A549 (cell line): Measurements from ENCODE around the gene FAM216A. TPM values are rescaled to one million over a fixed set of nuclear protein-coding genes. Genes with fewer than 3 reads are reported as not detected.
"Not testable (repeated sequence)": the region's sequence is repeated elsewhere in the genome, so short reads cannot be mapped to it uniquely, and the experiment has no call there.

Experiments used
- ATAC-seq, 2 experiments: fragments of 200-7000 bp in 1 of 2; fragments of >200 bp in 1 of 2; cut with Nextera tagmentation in 1 of 2; cut with Tn5 transposase in 1 of 2; 3 replicates each; pipeline versions ENCODE4 v1.8.0 to v1.9.1; 2018 to 2020; ENCODE audit warnings: mild to moderate bottlenecking in 1 of 2, moderate library complexity in 1 of 2
- CTCF ChIA-PET: fragments of 300-600 bp; sonication (Branson Sonifier 250); formaldehyde crosslinking; extraction: SDS; loops from one replicate; lab custom pipeline; 2021; ENCODE audit warnings: antibody characterized with exemption, inconsistent platforms; lab: Yijun Ruan, JAX
- POLR2A ChIA-PET: fragments of 350-600 bp; formaldehyde crosslinking; extraction: SDS; loops from one replicate; lab custom pipeline; 2021; ENCODE audit warnings: antibody characterized with exemption, inconsistent platforms; lab: Yijun Ruan, JAX
- DNase-seq, 2 experiments: peaks; one replicate each; pipeline versions ENCODE4 v3.0.0 to v3.0.0-alpha.2; 2011 to 2016; ENCODE audit warnings: low read depth in 1 of 2, low spot score in 1 of 2
- FAIRE-seq: peaks from 2 replicates; lab custom pipeline; 2011; peaks lifted over from hg19 to GRCh38; lab: Jason Lieb, UNC
- H3K27ac ChIP-seq, 2 experiments: fragments of >200 bp; sonication (Bioruptor Twin); formaldehyde crosslinking; 3 replicates each; pipeline ENCODE4 v1.5.1; 2016 to 2017
- H3K4me1 ChIP-seq: fragments of >200 bp; sonication (Bioruptor Twin); formaldehyde crosslinking; 3 replicates; pipeline ENCODE4 v1.6.1; 2016
- H3K4me2 ChIP-seq: fragments of >200 bp; sonication (Bioruptor Twin); formaldehyde crosslinking; 3 replicates; pipeline ENCODE4 v1.6.1; 2016
- H3K4me3 ChIP-seq: fragments of >200 bp; sonication (Bioruptor Twin); formaldehyde crosslinking; 3 replicates; pipeline ENCODE4 v1.5.1; 2016
- H3K9me3 ChIP-seq: fragments of >200 bp; sonication (Bioruptor Twin); formaldehyde crosslinking; 3 replicates; pipeline ENCODE4 v1.6.1; 2016
- BHLHE40 ChIP-seq: IDR thresholded peaks from 2 replicates; pipeline ENCODE4 v1.6.1; 2012; ENCODE audit warnings: low read depth, low read length, inconsistent platforms
- CBX2 ChIP-seq: fragments of 200-600 bp; sonication (generic); IDR thresholded peaks from 2 replicates; pipeline ENCODE4 v1.6.1; 2016; ENCODE audit warnings: low read depth, mild to moderate bottlenecking, borderline replicate concordance
- CEBPB ChIP-seq, 2 experiments: fragments of >200 bp in 1 of 2; sonication (Bioruptor Twin) in 1 of 2; formaldehyde crosslinking in 1 of 2; IDR thresholded peaks; 2 replicates each; pipeline ENCODE4 v1.6.1; 2012 to 2016
- EHF ChIP-seq: fragments of 250-450 bp; sonication (Bioruptor Pico); IDR thresholded peaks from 2 replicates; pipeline ENCODE4 v1.5.0; 2020; ENCODE audit warnings: mild to moderate bottlenecking
- ESRRA ChIP-seq: fragments of 150-350 bp; IDR thresholded peaks from 2 replicates; pipeline ENCODE4 v1.6.1; 2014; ENCODE audit warnings: mild to moderate bottlenecking, low read length, borderline replicate concordance
- FOSL2 ChIP-seq, 2 experiments: fragments of 450-650 bp in 1 of 2; fragments of >200 bp in 1 of 2; sonication (Bioruptor Twin) in 1 of 2; formaldehyde crosslinking; IDR thresholded peaks; 2 replicates each; pipeline versions ENCODE4 v1.5.0 to v1.6.1; 2016 to 2020; ENCODE audit warnings: mild to moderate bottlenecking in 1 of 2, moderate library complexity in 1 of 2
- HOXA7 ChIP-seq: fragments of 250-450 bp; sonication (Bioruptor Pico); IDR thresholded peaks from 2 replicates; pipeline ENCODE4 v1.5.0; 2020; ENCODE audit warnings: mild to moderate bottlenecking, moderate library complexity
- HOXB13 ChIP-seq: fragments of 250-450 bp; sonication (Bioruptor Pico); IDR thresholded peaks from 2 replicates; pipeline ENCODE4 v1.5.0; 2020; ENCODE audit warnings: low read depth, mild to moderate bottlenecking, moderate library complexity
- JUN ChIP-seq, 2 experiments: fragments of >200 bp; sonication (Bioruptor Twin); formaldehyde crosslinking; IDR thresholded peaks; 2 replicates in 1 of 2; 3 replicates in 1 of 2; pipeline ENCODE4 v1.6.1; 2016 to 2017
- KDM1A ChIP-seq: fragments of 200-600 bp; sonication (generic); IDR thresholded peaks from 2 replicates; pipeline ENCODE4 v1.6.1; 2016; ENCODE audit warnings: low read depth, mild to moderate bottlenecking
- KDM5A ChIP-seq: fragments of 200-600 bp; sonication (generic); IDR thresholded peaks from 2 replicates; pipeline ENCODE4 v1.6.1; 2016; ENCODE audit warnings: antibody characterized with exemption, mild to moderate bottlenecking
- MAZ ChIP-seq: fragments of 150-350 bp; IDR thresholded peaks from 2 replicates; pipeline ENCODE4 v1.6.1; 2014; ENCODE audit warnings: antibody characterized with exemption, low read depth, low read length, borderline replicate concordance
- NFE2L2 ChIP-seq: fragments of 150-350 bp; conservative IDR thresholded peaks from 2 replicates; pipeline ENCODE4 v1.6.1; 2014; ENCODE audit warnings: low read length
- POLR2A ChIP-seq: IDR thresholded peaks from 2 replicates; pipeline ENCODE4 v1.6.1; 2012; ENCODE audit warnings: mild to moderate bottlenecking, low read length
- RFX5 ChIP-seq: fragments of 450-650 bp; IDR thresholded peaks from 2 replicates; pipeline ENCODE4 v1.7.1; 2014; ENCODE audit warnings: antibody characterized with exemption, mild to moderate bottlenecking, moderate library complexity
- SMC3 ChIP-seq: fragments of >200 bp; sonication (Bioruptor Twin); formaldehyde crosslinking; IDR thresholded peaks from 3 replicates; pipeline ENCODE4 v1.6.1; 2018; ENCODE audit warnings: inconsistent platforms
- ZC3H11A ChIP-seq: fragments of 450-650 bp; IDR thresholded peaks from 2 replicates; pipeline ENCODE4 v1.6.1; 2014; ENCODE audit warnings: antibody characterized with exemption, mild to moderate bottlenecking
- ZNF302 ChIP-seq: fragments of 250-450 bp; sonication (Bioruptor Pico); IDR thresholded peaks from 2 replicates; pipeline ENCODE4 v1.9.0; 2021; ENCODE audit warnings: inconsistent platforms, mild to moderate bottlenecking, moderate library complexity
- WGBS: methylation state at CpG from one replicate; pipeline ENCODE4 v1.1.6; 2017; ENCODE audit errors: missing lambda C conversion rate; 5-methylcytosine and 5-hydroxymethylcytosine counted together
- polyA plus RNA-seq, 4 experiments: library from polyadenylated mRNA; depleted of rRNA in 3 of 4; stranded (reverse); fragments of >200 nt; fragmentation: RNase III in 1 of 4; extraction: RNeasy Plus Mini Kit Qiagen cat#74134 plus additional on column Dnase treatment in 1 of 4; gene quantifications; 2 replicates in 3 of 4; 3 replicates in 1 of 4; pipeline ENCODE4 v1.2.3, GENCODE V29; 2011 to 2017
- TF ChIP-seq, protein P1 (sequence below): fragments of 200-600 bp; sonication (generic); IDR thresholded peaks from 2 replicates; pipeline ENCODE4 v1.6.1; 2016; ENCODE audit warnings: antibody characterized with exemption, mild to moderate bottlenecking, moderate library complexity
- TF ChIP-seq, protein P2 (sequence below): fragments of 250-450 bp; sonication (Bioruptor Pico); IDR thresholded peaks from 2 replicates; pipeline ENCODE4 v1.5.0; 2021; ENCODE audit warnings: mild to moderate bottlenecking, moderate library complexity, borderline replicate concordance
- TF ChIP-seq, protein P3 (sequence below): IDR thresholded peaks from 2 replicates; pipeline ENCODE4 v1.6.1; 2012

FAM216A gene
- polyA plus RNA-seq, 2 of the 4 experiments (the other 2 are of a cell fraction) = 18.1 to 40.6 TPM

DNA sequence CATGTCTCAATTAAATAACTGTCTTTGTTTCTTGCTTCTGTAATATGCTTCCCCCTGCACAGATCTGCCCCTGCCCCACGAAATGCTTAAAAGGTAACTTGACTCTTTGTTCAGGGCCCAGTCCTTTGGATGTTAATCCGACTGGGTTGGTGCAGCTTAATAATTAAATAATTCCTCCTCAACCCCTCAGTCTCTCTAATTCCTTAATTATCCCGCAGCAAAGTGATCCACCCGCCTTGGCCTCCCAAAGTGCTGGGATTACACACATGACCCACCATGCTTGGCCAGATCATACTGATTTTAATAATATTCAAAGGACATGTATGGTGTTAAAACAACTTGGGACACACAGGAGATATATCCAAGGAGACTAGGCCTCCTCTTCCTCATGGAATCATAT is 46.9 kb upstream of the FAM216A start (continued):
- TF ChIP-seq EHF (no peak), CEBPB (IDR thresholded peaks at IDR 0.05) (no peak), CBX2 (no peak), KDM5A (no peak)
- TF ChIP-seq, all 56 proteins: peak for 0

DNA sequence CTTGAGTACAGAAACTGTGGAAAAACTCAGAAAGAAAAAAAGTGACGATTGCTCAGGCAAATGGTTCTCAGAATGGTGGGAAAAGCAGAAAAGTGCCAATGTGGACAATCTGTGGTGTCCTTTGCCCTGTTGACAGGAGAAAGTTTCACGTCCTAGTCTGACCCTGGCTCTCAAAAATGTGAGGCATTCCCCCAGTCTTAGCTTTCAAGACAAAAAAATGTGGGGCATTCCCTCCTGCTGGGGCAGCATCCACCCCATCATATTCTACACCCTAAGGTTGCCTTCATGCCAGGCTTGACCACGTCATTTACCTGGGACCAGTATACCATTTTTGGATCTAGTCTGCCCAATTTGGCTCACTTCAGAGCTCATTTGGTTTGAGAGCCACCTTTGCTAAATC is 44.4 kb upstream of the FAM216A start:
- Histone ChIP-seq H3K4me3 (no peak overlapping the region), H3K9me3 (no peaks in the 10 kb centered on the region), H3K4me1 (peaks cover 4% of the 10 kb centered on the region; the same call in 2 of the 3 replicates), H3K27ac (peak overlapping the region in 1 of 2 experiments; percentile 17; a peak in 1 of 6 replicates), H3K4me2 (no peak overlapping the region; the same call in 2 of the 3 replicates)
- ATAC-seq = peak in 1 of 2 experiments; percentile 54; a peak in 3 of 6 replicates
- TF ChIP-seq ZNF302 (CRISPR knock-in tag) (no peak), EHF (no peak), ESRRA (no peak), ZC3H11A (no peak), HOXB13 (CRISPR knock-in tag) (no peak), BHLHE40 (no peak), SMC3 (no peak)
- TF ChIP-seq, protein P1, sequence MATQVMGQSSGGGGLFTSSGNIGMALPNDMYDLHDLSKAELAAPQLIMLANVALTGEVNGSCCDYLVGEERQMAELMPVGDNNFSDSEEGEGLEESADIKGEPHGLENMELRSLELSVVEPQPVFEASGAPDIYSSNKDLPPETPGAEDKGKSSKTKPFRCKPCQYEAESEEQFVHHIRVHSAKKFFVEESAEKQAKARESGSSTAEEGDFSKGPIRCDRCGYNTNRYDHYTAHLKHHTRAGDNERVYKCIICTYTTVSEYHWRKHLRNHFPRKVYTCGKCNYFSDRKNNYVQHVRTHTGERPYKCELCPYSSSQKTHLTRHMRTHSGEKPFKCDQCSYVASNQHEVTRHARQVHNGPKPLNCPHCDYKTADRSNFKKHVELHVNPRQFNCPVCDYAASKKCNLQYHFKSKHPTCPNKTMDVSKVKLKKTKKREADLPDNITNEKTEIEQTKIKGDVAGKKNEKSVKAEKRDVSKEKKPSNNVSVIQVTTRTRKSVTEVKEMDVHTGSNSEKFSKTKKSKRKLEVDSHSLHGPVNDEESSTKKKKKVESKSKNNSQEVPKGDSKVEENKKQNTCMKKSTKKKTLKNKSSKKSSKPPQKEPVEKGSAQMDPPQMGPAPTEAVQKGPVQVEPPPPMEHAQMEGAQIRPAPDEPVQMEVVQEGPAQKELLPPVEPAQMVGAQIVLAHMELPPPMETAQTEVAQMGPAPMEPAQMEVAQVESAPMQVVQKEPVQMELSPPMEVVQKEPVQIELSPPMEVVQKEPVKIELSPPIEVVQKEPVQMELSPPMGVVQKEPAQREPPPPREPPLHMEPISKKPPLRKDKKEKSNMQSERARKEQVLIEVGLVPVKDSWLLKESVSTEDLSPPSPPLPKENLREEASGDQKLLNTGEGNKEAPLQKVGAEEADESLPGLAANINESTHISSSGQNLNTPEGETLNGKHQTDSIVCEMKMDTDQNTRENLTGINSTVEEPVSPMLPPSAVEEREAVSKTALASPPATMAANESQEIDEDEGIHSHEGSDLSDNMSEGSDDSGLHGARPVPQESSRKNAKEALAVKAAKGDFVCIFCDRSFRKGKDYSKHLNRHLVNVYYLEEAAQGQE = no peak
- CTCF ChIA-PET = interaction anchor here (0.7 to 2.6 kb wide), 6 partner anchors 11 to 510 kb away, joined by 3 to 5 read pairs (median 4); no protein-coding TSS in a partner anchor
- FAIRE-seq = no peak
- WGBS = 37% methylated on average over 3 of the region's 3 CpGs
- POLR2A ChIA-PET = no interaction called here
- peak in 1 of 2 experiments; percentile 24 for DNase-seq

DNA sequence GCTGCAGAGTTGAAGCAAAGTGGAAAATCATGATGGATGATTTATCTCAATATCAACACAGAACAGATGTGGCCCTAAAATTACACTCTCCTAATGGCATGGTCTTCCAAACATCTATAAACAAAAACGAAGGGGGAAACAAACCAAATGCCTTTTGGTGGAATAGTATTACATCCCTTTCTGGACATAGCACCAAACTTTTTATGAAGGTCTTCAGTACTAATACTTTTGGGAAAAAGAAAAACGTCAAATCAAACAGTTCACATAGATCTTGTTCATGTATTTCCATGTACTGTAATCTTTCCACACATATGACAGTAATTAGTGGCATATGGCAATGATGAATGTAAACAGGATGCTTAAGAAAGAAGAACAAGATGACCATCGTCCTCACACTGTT is 42.2 kb upstream of the FAM216A start:
- no peaks in the 10 kb centered on the region for H3K9me3 ChIP-seq
- no peak for ATAC-seq
- no peak for FAIRE-seq
- DNase-seq = no peak
- TF ChIP-seq HOXA7 (CRISPR knock-in tag) (no peak), ZC3H11A (no peak), JUN (IDR thresholded peaks at IDR 0.05) (no peak), FOSL2 (IDR thresholded peaks at IDR 0.05) (no peak), FOSL2 (CRISPR knock-in tag; IDR thresholded peaks at IDR 0.05) (no peak), POLR2A (no peak), RFX5 (no peak), KDM1A (no peak), MAZ (no peak), NFE2L2 (no peak)
- TF ChIP-seq, protein P1 = no peak
- TF ChIP-seq, protein P2, sequence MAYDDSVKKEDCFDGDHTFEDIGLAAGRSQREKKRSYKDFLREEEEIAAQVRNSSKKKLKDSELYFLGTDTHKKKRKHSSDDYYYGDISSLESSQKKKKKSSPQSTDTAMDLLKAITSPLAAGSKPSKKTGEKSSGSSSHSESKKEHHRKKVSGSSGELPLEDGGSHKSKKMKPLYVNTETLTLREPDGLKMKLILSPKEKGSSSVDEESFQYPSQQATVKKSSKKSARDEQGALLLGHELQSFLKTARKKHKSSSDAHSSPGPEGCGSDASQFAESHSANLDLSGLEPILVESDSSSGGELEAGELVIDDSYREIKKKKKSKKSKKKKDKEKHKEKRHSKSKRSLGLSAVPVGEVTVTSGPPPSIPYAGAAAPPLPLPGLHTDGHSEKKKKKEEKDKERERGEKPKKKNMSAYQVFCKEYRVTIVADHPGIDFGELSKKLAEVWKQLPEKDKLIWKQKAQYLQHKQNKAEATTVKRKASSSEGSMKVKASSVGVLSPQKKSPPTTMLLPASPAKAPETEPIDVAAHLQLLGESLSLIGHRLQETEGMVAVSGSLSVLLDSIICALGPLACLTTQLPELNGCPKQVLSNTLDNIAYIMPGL (CRISPR knock-in tag) = no peak
- TF ChIP-seq, protein P3, sequence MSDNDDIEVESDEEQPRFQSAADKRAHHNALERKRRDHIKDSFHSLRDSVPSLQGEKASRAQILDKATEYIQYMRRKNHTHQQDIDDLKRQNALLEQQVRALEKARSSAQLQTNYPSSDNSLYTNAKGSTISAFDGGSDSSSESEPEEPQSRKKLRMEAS = no peak
- WGBS = 41% methylated on average over 3 of the region's 3 CpGs
- H3K4me3 ChIP-seq = no peak overlapping the region
- no peak overlapping the region for H3K4me2 ChIP-seq
- H3K4me1 ChIP-seq = peaks cover 4% of the 10 kb centered on the region; the same call in 2 of the 3 replicates
- ChIA-PET CTCF (interaction anchor here (0.6 to 2.6 kb wide), 4 partner anchors 10 to 391 kb away, joined by 4 to 5 read pairs (median 4); no protein-coding TSS in a partner anchor), POLR2A (no interaction called here)
- H3K27ac ChIP-seq = no peak overlapping the region

DNA sequence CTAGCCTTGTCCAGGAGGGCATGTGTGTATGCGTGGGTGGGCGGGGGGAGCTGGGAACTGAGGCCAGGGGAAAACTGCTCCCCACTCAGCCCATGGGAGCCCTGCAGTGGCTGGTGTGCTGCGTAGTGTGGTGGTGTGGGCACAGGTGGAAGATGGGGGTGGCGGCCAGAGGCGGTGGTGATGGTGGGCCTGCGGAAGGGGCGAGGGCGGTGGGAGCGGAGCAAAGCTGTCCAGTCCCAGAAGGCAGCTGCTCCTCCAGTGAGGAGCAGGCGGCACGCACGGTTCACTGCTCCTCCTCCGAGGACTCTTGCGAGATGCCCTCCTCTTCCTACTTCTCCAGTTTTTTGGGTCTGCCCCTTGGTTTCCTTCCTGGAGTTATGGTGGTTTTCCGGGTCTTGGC is 39.0 kb upstream of the FAM216A start:
- H3K4me3 ChIP-seq, DNase-seq, H3K9me3 ChIP-seq, H3K4me2 ChIP-seq, FAIRE-seq, H3K27ac ChIP-seq, H3K4me1 ChIP-seq, POLR2A ChIA-PET: not testable (repeated sequence)
- 0 out of 6 replicates have a peak, but pooled peaks of 1 of the 2 experiments have one; percentile 36 for ATAC-seq
- 93% methylated on average over 15 of the region's 15 CpGs for WGBS
- CTCF ChIA-PET = interaction anchor here (1.0 to 2.4 kb wide), 2 partner anchors 326 to 330 kb away, joined by 3 to 12 read pairs; no protein-coding TSS in a partner anchor
